ENCODE data around the gene EIF4E1B.

DNA sequence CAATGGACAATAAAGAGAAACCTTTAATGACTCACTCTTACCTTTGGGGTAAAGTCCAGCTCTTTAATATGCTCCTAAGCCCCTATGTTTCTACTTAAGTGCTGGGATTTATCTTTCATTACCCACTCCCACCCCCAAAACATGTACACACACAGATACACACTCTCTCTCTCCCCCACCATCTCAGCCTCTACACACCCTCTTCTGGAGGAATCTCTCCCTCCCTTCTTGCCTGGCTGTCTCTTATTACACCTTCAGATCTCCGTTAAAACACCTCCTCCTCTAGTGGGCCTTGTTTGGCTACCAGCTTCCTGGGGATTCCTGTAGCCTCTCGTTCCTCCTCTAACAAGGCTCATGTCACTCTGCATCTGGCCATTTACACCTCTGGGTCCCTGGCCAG is 27.4 kb upstream of the EIF4E1B start:
- no peak for TF ChIP-seq POLR2A (IDR thresholded peaks at IDR 0.05)
- TF ChIP-seq, protein P1, sequence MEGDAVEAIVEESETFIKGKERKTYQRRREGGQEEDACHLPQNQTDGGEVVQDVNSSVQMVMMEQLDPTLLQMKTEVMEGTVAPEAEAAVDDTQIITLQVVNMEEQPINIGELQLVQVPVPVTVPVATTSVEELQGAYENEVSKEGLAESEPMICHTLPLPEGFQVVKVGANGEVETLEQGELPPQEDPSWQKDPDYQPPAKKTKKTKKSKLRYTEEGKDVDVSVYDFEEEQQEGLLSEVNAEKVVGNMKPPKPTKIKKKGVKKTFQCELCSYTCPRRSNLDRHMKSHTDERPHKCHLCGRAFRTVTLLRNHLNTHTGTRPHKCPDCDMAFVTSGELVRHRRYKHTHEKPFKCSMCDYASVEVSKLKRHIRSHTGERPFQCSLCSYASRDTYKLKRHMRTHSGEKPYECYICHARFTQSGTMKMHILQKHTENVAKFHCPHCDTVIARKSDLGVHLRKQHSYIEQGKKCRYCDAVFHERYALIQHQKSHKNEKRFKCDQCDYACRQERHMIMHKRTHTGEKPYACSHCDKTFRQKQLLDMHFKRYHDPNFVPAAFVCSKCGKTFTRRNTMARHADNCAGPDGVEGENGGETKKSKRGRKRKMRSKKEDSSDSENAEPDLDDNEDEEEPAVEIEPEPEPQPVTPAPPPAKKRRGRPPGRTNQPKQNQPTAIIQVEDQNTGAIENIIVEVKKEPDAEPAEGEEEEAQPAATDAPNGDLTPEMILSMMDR (IDR thresholded peaks at IDR 0.05), result no peak
